Suprapubic skin (tissue), 3 donors: ENCODE data around the gene PNMA8A.

ENCODE experiments used
- POLR2A ChIP-seq, 2 donors: fragments of 450-650 bp; IDR thresholded peaks; one replicate each; pipeline ENCODE4 v1.6.1; 2017; ENCODE audit warnings: antibody characterized with exemption in 2 of 2, mild to moderate bottlenecking in 2 of 2, moderate library complexity in 2 of 2
- TF ChIP-seq, protein P1 (sequence below), 2 donors: fragments of 200-600 bp in 1 of 2; fragments of 450-650 bp in 1 of 2; sonication (generic) in 1 of 2; IDR thresholded peaks; one replicate each; pipeline ENCODE4 v1.5.1; 2016 to 2019; ENCODE audit warnings: antibody characterized with exemption in 2 of 2, mild to moderate bottlenecking in 1 of 2, moderate library complexity in 1 of 2

DNA sequence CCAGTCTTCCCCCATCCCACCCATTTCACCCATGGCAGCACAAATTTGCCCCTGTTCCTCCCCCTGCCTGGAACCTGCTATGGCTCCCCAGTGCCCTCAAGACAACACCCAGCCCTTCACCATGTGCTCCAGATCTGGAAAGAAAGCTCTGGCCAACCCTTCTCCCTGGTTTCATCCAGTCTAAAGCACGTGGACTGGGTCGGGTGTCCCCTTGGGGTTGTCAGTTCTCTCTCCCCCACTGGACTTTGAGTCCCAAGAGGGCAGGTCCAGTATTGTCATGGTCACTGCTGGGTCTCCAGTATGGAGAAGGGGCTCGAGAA, 43.9 kb upstream of the PNMA8A start:
- no peak for TF ChIP-seq POLR2A (IDR thresholded peaks at IDR 0.05)
- TF ChIP-seq, protein P1, sequence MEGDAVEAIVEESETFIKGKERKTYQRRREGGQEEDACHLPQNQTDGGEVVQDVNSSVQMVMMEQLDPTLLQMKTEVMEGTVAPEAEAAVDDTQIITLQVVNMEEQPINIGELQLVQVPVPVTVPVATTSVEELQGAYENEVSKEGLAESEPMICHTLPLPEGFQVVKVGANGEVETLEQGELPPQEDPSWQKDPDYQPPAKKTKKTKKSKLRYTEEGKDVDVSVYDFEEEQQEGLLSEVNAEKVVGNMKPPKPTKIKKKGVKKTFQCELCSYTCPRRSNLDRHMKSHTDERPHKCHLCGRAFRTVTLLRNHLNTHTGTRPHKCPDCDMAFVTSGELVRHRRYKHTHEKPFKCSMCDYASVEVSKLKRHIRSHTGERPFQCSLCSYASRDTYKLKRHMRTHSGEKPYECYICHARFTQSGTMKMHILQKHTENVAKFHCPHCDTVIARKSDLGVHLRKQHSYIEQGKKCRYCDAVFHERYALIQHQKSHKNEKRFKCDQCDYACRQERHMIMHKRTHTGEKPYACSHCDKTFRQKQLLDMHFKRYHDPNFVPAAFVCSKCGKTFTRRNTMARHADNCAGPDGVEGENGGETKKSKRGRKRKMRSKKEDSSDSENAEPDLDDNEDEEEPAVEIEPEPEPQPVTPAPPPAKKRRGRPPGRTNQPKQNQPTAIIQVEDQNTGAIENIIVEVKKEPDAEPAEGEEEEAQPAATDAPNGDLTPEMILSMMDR (IDR thresholded peaks at IDR 0.05): no peak
